Measurements from ENCODE around the gene ACTRT2. TPM values are rescaled to one million over a fixed set of nuclear protein-coding genes. Genes with fewer than 3 reads are reported as not detected.

The ACTRT2 gene
- total RNA-seq, 3 donors from 2014 or later = not detected

DNA sequence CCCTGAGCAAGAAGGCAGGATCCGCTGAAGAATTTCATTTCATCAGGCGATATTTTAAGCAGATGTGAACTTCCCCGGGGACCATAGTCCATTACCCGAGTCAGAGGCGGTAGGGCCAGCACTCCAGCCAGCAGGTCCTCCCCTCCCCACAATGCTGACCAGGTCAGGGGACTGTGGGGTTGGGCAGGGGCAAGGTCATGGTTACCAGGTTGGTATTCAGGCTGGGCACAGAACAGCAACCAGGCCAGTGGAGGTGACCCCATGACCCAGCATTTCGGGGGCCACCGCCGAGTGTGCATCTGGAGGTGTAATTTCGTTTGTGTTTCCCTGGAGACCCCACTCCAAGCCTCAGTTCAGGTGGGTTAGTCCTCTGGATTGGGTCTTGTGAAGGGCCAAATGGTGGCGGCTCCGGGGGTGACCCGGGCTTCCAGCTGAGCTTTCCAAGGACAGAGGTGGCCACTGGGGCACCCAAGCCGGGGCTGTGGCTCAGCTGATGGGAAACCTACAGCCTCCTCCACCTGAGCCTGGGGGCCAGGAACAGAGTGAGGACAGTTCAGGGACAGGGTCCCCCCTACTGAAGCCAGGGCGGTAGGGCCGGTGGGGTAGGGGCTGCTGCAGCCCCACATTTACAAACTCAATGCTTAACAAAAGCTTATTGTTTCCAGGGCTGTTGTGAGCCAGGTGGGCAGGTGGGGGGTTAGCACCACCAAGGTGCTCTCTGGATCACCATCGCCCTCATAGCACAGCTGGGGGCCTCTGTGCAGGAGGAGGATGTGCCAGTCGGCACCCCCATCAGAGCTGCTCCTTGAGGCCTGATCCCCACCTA is 50.5 kb downstream of the ACTRT2 start:
- Mint-ChIP-seq H3K4me3 (peak overlapping the region; percentile 24), H3K9me3 (no peaks in the 10 kb centered on the region), H3K36me3 (ENCODE audit: insufficient read depth) (no peaks in the 10 kb centered on the region), H3K27me3 (ENCODE audit: low read depth) (peaks cover 38% of the 10 kb centered on the region), H3K4me1 (ENCODE audit: low read depth) (peaks cover 3% of the 10 kb centered on the region)
- no peak for DNase-seq
- ATAC-seq = no peak

Other genes with a start within 250 kb of the ACTRT2 start
- gene TTC34, start 219.8 kb upstream of the ACTRT2 start, total RNA-seq = under 1 TPM; 0.56 to 0.82 (median 0.60) TPM
- gene PRDM16, start 47.7 kb downstream of the ACTRT2 start, total RNA-seq = under 1 TPM in 2 of 3 donors, not detected in 1; 0.05 to 0.22 TPM

Data from activated T-cell treated with anti-CD3 and anti-CD28 coated beads, Interleukin-2, amount 50 U/mL, for 4 hours (primary cell).